ENCODE measurements around the gene SMAD4.

SMAD4 gene

GRCh38 chr18:51021226-51021965 lies 8.6 kb upstream of the SMAD4 start:
- no peak for DNase-seq (ENCODE audit: low read depth in 2 of 2)

- no peak for DNase-seq (ENCODE audit: low read depth in 2 of 2)
Measured at GRCh38 chr18:51025512-51025911, 4.5 kb upstream of the SMAD4 start.

- DNase-seq (ENCODE audit: low read depth in 2 of 2): no peak
Measured at GRCh38 chr18:51028201-51028805, 1.7 kb upstream of the SMAD4 start.

DNA sequence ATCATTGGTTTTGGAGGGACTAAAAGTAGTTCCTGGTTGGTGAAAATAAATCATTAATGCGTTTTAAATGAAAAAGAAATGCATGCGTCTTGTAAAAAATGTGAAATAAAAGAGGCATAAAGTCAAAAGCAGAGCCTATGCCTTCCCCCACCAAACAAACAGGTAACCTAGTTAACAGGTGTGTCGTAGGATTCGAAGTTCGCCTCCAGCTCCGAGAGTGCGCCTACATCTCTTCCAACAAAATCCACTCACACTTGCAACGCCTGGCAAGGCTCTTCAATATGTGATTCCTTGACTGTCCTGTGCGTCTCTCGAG lies 677 bp upstream of the SMAD4 start:
- no peak for DNase-seq (ENCODE audit: low read depth in 2 of 2)

- DNase-seq (ENCODE audit: low read depth in 2 of 2): no peak
Measured at GRCh38 chr18:51030537-51031258, 685 bp downstream of the SMAD4 start.

GRCh38 chr18:51032193-51032592 lies 2.2 kb downstream of the SMAD4 start:
- no peak for DNase-seq (ENCODE audit: low read depth in 2 of 2)

DNA sequence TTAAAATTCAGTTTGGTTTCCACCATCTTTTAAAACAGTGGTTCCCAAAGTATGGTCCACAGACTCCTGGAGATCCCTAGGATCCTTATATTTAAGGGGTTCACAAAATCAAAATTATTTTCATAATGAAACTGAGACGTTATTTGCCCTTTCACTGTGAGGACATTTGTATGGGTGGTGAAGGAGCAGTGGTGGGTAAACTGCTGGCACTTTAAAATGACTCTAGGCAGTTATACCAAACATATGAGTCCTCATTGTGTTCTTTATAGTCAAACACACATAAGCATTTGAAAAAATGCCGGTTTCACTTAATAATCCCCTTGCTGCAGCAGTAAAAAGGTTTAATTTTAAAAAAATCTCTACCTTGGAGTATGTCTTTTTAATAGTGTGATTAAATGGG lies 7.2 kb downstream of the SMAD4 start:
- no peak for DNase-seq (ENCODE audit: low read depth in 2 of 2)

- no peak for DNase-seq (ENCODE audit: low read depth in 2 of 2)
Measured at GRCh38 chr18:51038110-51038509, 8.1 kb downstream of the SMAD4 start.

DNA sequence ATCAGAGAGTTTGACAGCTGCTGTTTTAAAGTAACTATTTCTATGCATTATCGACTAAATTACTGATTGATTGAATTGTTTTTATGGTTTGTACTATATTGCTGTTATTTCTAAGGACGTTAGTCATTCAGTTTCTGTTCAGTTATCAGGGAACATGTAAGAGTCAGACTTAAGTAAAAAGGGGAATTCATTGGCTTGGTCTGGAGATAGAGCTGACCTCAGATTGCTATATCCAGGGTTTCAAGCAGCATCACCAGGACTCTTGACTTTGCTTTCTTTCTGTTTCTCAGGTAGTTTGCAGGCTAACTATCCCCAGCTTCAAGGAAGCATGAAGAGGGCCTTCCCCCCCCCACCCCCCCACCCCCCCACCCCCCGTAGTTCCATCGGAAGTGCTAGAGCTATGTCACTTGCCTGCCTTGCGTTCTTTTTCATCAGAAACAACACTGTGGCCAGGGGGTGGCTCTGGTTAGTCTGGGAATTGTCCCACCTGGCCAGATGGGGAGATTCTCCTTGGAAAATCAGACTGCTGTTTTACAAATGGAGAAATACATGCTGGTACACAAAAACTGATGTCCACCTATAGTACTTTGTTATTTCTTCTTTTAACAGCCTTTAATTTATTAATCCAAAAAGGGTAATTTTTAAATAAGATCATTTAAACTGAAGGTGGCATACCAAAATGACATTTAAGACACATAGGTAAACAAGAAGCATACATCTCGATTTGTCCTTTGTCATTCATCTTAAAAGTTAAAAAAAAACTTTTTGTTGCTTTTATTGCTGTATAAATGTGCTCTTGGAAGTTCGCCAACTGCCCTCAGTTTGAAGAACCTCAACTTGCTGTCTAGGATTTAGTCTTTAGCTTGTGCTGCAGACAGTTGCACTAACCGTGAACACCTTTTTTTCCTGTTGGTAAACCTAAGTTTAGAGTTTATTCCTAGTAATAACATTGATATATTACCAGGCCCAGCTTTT lies 9.4 kb downstream of the SMAD4 start:
- no peak for DNase-seq (ENCODE audit: low read depth in 2 of 2)

- no peak for DNase-seq (ENCODE audit: low read depth in 2 of 2)
Measured at GRCh38 chr18:51041677-51042352, 11.8 kb downstream of the SMAD4 start.

GRCh38 chr18:51044928-51045585 lies 15.0 kb downstream of the SMAD4 start:
- no peak for DNase-seq (ENCODE audit: low read depth in 2 of 2)

GRCh38 chr18:51048190-51048589 lies 18.2 kb downstream of the SMAD4 start:
- DNase-seq (ENCODE audit: low read depth in 2 of 2): no peak

DNA sequence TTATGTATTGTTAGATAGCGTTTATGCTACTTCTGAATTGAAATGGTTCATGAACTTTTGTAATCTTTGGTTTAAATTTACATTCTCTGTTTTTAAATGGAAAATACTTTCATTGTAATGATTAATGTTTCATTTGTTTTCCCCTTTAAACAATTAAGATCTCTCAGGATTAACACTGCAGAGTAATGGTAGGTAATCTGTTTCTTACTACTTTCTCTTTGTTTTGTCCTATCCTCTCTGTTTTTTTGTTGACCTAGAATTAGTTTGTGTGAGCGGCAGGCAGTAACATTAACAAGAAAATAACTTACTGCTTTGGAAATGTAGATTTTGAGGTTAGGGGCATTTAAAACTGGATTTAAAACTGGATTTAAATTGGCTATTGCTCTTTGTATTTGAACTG lies 19.1 kb downstream of the SMAD4 start:
- DNase-seq (ENCODE audit: low read depth in 2 of 2): no peak

DNA sequence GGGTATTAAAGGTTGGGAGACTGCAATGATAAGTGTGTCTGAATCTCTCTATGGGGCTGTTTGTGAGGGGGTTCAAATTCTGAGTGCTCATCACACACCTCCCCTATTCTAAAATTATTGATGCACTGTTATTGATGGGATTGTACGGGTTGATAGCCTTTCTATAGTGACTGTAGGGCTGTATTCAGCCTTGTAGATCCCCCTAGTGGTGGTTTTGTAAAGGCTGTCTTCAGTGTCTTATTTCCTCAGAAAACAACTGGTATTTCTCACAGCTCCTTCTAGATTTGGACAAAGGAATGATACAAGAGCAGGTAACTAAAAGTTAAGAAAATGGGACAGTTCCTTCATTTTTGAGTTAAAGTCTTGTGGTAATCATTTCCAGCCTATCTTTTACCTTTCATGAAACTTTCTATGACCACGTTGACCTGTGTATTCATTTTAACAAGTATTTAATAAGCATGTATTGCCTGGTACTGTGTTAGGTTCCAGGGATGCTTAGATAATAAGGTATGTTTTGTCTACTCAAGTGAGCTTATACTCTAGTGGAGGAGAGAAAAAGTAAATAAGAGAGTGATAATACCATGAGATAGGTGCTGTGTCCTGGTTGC lies 21.2 kb downstream of the SMAD4 start:
- DNase-seq (ENCODE audit: low read depth in 2 of 2): no peak

DNA sequence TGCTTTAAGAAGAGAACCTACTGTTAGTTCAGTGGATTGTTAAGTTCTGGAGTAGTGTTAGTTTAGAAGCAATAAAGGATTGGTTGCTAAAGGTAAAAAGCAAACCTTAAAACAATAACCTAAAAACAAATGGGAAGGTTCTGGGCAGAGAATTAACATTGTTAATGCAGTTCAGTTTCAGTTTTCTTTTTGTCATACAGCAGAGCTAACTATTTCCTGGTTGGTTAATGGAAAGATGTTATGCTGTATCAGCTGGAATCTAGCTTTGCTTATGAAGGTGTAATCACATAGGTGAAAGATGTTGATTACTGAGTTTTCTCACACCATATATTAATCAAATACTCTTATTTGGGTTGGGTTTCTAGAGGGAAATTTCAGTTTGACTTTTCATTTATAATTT lies 23.8 kb downstream of the SMAD4 start:
- DNase-seq (ENCODE audit: low read depth in 2 of 2): no peak

DNA sequence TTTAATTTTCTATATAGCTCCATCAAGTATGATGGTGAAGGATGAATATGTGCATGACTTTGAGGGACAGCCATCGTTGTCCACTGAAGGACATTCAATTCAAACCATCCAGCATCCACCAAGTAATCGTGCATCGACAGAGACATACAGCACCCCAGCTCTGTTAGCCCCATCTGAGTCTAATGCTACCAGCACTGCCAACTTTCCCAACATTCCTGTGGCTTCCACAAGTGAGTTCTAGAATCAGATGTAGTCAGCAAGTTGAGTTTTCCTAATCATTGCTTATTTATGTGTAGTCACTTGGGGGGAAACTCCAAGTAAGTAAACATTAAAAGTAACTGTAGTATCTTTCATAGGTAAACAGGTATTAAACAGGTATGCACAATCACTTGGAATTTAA lies 24.8 kb downstream of the SMAD4 start:
- DNase-seq (ENCODE audit: low read depth in 2 of 2): no peak

DNA sequence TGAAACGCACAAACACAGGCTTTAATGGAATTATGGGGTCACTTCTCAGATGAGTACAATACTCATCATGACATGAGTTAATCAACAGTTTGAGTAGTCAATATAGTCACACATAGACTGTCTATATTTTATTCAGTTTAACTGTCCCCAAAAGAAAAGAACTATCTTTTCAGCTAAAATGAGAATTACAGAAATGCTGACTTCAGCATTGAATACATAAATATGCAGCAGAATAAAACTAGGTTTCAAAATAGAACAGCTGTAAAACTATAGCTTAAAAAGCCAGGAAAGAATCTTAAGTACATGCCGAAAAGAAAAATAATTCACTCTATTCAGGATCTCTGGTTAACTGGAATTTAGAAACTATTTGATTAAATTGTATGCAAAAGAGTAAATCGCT lies 30.0 kb downstream of the SMAD4 start:
- no peak for DNase-seq (ENCODE audit: low read depth in 2 of 2)

- no peak for DNase-seq (ENCODE audit: low read depth in 2 of 2)
Measured at GRCh38 chr18:51064256-51064655, 34.2 kb downstream of the SMAD4 start.

- no peak for DNase-seq (ENCODE audit: low read depth in 2 of 2)
Measured at GRCh38 chr18:51066273-51066672, 36.3 kb downstream of the SMAD4 start.

GRCh38 chr18:51068105-51068504 lies 38.1 kb downstream of the SMAD4 start:
- DNase-seq (ENCODE audit: low read depth in 2 of 2): peak; percentile 80 to 84

GRCh38 chr18:51069885-51070284 lies 39.9 kb downstream of the SMAD4 start:
- DNase-seq (ENCODE audit: low read depth in 2 of 2): no peak
